ENCODE results near the gene TOM1L2. TPM values are rescaled to one million over a fixed set of nuclear protein-coding genes. Genes with fewer than 3 reads are reported as not detected.

TOM1L2 gene
- total RNA-seq, 4 donors from 2014 or later, result 55.5 to 118 (median 73.3) TPM

DNA sequence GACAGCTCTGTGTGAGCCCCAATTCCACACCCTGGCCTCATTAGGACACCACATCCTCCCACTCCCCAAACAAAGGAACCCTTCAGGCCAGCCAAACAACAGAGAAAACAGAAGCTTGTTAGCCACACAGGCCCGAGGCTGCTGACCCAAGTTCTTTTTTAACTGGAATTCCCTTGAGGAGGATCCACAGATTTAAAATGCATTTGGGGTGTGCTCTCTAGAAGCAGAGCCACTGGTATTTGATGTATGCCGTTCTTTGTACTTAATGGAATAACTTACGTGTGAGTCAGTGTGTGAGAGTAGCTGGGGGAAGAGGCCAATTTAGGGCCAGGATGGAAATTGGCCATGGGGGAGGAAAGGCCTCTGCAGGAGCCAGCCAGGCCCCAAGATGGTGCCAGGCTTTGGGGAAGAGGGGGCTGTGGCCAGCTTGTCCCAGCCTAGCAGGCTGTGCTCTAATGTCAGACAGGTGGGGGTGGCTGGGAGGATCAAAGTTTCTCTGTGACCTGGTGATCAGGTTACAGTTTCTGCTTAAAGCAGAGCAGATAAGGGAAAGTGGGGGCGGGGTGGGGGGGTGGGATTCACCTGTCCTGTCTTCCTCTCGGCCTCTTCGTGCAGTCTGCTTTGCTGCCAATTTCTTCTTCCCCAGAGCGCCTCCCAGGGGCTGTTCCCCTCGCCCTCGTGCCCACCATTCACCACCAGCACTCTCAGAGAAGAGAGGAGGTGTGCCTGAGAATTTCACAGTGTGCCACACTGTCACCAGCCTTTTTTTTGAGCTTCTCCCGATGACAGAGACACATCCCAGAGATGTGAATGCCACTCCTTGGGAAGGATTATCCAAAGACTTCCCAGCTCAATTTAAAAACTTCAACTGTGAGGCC, 50.8 kb downstream of the TOM1L2 start:
- DNase-seq, result no peak
- WGBS, 2 donors, result 60 to 62% methylated on average over 7 to 9 of the region's 10 CpGs
- intact Hi-C loops (cut with DNase I), result no loop called here

GRCh38 chr17:17919169-17920107, 52.8 kb downstream of the TOM1L2 start:
- peaks cover 28 to 65% (median 31%) of the 10 kb centered on the region in 3 donors for H3K4me1 ChIP-seq
- no peaks in the 10 kb centered on the region for H3K36me3 ChIP-seq
- H3K27me3 ChIP-seq, result no peaks in the 10 kb centered on the region
- TF ChIP-seq POLR2A (IDR thresholded peaks at IDR 0.05), result no peak
- peak; percentile 40 to 86 (median 70) for TF ChIP-seq CTCF (IDR thresholded peaks at IDR 0.05)
- H3K9me3 ChIP-seq, result no peaks in the 10 kb centered on the region
- intact Hi-C loops (cut with DNase I), result no loop called here
- peak overlapping the region in 3 of 4 donors; percentile 69 to 83 (median 71) for H3K27ac ChIP-seq
- no peak overlapping the region for H3K4me3 ChIP-seq
- 14 to 40% methylated on average over 4 of the region's 5 CpGs for WGBS, 2 donors
- DNase-seq, result no peak

More for the DNA sequence above, 50.8 kb downstream of the TOM1L2 start:
- Histone ChIP-seq H3K9me3 (no peaks in the 10 kb centered on the region), H3K4me1 (peaks cover 24 to 53% (median 28%) of the 10 kb centered on the region in 3 donors), H3K27me3 (no peaks in the 10 kb centered on the region), H3K4me3 (no peak overlapping the region), H3K36me3 (no peaks in the 10 kb centered on the region), H3K27ac (peak overlapping the region; percentile 41 to 83 (median 70))
- TF ChIP-seq POLR2A (IDR thresholded peaks at IDR 0.05) (no peak), CTCF (IDR thresholded peaks at IDR 0.05) (no peak)

DNA sequence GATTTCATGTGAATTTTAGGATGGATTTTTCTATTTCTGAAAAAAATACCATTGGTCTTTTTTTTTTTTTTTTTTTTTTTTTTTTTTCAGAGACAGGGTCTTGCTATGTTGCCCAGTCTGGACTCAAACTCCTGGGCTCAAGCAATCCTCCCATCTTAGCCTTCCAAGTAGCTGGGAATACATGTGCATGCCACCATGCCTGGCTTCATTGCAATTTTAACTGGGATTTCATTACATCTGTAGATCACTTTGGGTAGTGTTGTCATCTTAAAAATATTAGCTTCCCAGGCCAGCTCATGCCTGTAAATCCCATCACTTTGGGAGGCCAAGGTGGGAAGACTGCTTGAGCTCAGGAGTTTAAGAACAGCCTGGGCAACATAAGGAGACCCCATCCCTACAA, 54.8 kb downstream of the TOM1L2 start:
- H3K36me3 ChIP-seq, result no peaks in the 10 kb centered on the region
- DNase-seq, result no peak
- TF ChIP-seq CTCF (IDR thresholded peaks at IDR 0.05) (no peak), POLR2A (IDR thresholded peaks at IDR 0.05) (no peak)
- no peak overlapping the region for H3K4me3 ChIP-seq
- no peak overlapping the region for H3K27ac ChIP-seq
- no peaks in the 10 kb centered on the region for H3K9me3 ChIP-seq
- no peaks in the 10 kb centered on the region for H3K27me3 ChIP-seq
- intact Hi-C loops (cut with DNase I), result no loop called here
- H3K4me1 ChIP-seq, result peaks cover 38 to 74% (median 42%) of the 10 kb centered on the region in 3 donors

GRCh38 chr17:17915183-17915582, 57.0 kb downstream of the TOM1L2 start:
- peaks cover 26 to 65% (median 27%) of the 10 kb centered on the region in 3 donors for H3K4me1 ChIP-seq
- H3K4me3 ChIP-seq, result no peak overlapping the region
- no peaks in the 10 kb centered on the region for H3K9me3 ChIP-seq
- DNase-seq, result no peak
- H3K27me3 ChIP-seq, result no peaks in the 10 kb centered on the region
- H3K36me3 ChIP-seq, result no peaks in the 10 kb centered on the region
- intact Hi-C loops (cut with DNase I), result no loop called here
- TF ChIP-seq POLR2A (IDR thresholded peaks at IDR 0.05) (no peak), CTCF (IDR thresholded peaks at IDR 0.05) (no peak)
- peak overlapping the region in 2 of 4 donors; percentile 79 to 86 for H3K27ac ChIP-seq
